ENCODE results near the gene MEIOSIN. TPM values are rescaled to one million over a fixed set of nuclear protein-coding genes. Genes with fewer than 3 reads are reported as not detected.

Gene MEIOSIN
- total and polyA plus RNA-seq, 11 donors, result not detected

- 75 to 79% (median 77%) methylated on average over 14 of the region's 14 CpGs for WGBS, 4 donors
- DNase-seq (no peak), ATAC-seq (no peak)
- TF ChIP-seq POLR2A (IDR thresholded peaks at IDR 0.05) (no peak), CTCF (IDR thresholded peaks at IDR 0.05) (no peak)
- Histone ChIP-seq H3K36me3 (peaks cover 0 to 52% (median 36%) of the 10 kb centered on the region in 9 donors), H3K9me3 (no peaks in the 10 kb centered on the region), H3K4me3 (no peak overlapping the region), H3K27ac (peak overlapping the region in 2 of 12 donors; percentile 17 to 98), H3K27me3 (peaks cover 0 to 49% (median 0%) of the 10 kb centered on the region in 9 donors), H3K4me1 (peaks cover 0 to 34% (median 8%) of the 10 kb centered on the region in 12 donors)
- intact Hi-C loops (cut with DNase I), result loop anchor here in 1 of 10 donors (2.0 kb wide), 1 partner anchor 27 kb away; no protein-coding TSS in a partner anchor
These were observed 39.0 kb downstream of the MEIOSIN start for GRCh38 chr19:45772130-45772840.

DNA sequence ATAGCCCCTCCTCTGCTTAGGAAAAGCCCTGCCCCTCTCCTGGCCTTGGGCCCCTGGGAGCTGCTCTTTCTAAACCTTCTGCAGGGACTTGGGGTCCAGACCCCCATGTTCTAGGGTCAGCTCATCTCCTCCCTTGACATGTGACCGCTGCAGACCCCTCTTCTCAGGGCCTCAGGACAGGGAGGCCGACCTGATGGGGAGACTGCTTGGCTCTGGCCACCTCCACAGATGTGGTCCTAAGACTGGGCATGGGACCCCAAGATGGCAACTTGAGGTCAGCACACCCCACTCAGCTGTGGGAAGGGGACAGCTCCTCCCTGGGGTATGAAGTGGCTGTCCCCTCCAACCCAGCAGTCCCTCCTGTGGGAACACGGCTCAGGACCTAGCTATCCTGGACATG, 39.7 kb downstream of the MEIOSIN start:
- ATAC-seq (no peak), DNase-seq (no peak)
- peaks cover 0 to 49% (median 0%) of the 10 kb centered on the region in 9 donors for H3K27me3 ChIP-seq
- H3K27ac ChIP-seq, result no peak overlapping the region
- H3K4me3 ChIP-seq, result no peak overlapping the region
- peaks cover 0 to 27% (median 8%) of the 10 kb centered on the region in 12 donors for H3K4me1 ChIP-seq
- no peak for TF ChIP-seq CTCF (IDR thresholded peaks at IDR 0.05)
- no peak for TF ChIP-seq POLR2A (IDR thresholded peaks at IDR 0.05)
- no peaks in the 10 kb centered on the region for H3K9me3 ChIP-seq
- intact Hi-C loops (cut with DNase I), result loop anchor here in 1 of 10 donors (2.0 kb wide), 1 partner anchor 26 kb away; no protein-coding TSS in a partner anchor
- H3K36me3 ChIP-seq, result peaks cover 0 to 58% (median 42%) of the 10 kb centered on the region in 9 donors
- 84 to 89% (median 87%) methylated on average over 3 of the region's 3 CpGs for WGBS, 4 donors

- intact Hi-C loops (cut with DNase I), result loop anchor here in 1 of 10 donors (2.0 kb wide), 1 partner anchor 25 kb away; no protein-coding TSS in a partner anchor
- ATAC-seq, result no peak
These were observed 40.1 kb downstream of the MEIOSIN start for GRCh38 chr19:45773384-45773783.

More at GRCh38 chr19:45773384-45773783, 40.1 kb downstream of the MEIOSIN start:
- TF ChIP-seq POLR2A (IDR thresholded peaks at IDR 0.05) (no peak), CTCF (IDR thresholded peaks at IDR 0.05) (no peak)
- DNase-seq, result no peak
- Histone ChIP-seq H3K36me3 (peaks cover 0 to 63% (median 47%) of the 10 kb centered on the region in 9 donors), H3K4me1 (peaks cover 0 to 25% (median 8%) of the 10 kb centered on the region in 12 donors), H3K4me3 (no peak overlapping the region), H3K27ac (no peak overlapping the region), H3K9me3 (no peaks in the 10 kb centered on the region), H3K27me3 (peaks cover 0 to 49% (median 0%) of the 10 kb centered on the region in 9 donors)
- WGBS, 4 donors, result 5 to 19% (median 12%) methylated on average over 2 of the region's 2 CpGs

Measured in heart left ventricle (tissue), 16 donors.